ENCODE data around the gene DDX41. TPM values are rescaled to one million over a fixed set of nuclear protein-coding genes. Genes with fewer than 3 reads are reported as not detected.

DDX41 gene
- total and polyA plus RNA-seq, 2 donors (not counting 1 experiment from before 2014, with no cell fraction given), result 110 to 168 TPM

DNA sequence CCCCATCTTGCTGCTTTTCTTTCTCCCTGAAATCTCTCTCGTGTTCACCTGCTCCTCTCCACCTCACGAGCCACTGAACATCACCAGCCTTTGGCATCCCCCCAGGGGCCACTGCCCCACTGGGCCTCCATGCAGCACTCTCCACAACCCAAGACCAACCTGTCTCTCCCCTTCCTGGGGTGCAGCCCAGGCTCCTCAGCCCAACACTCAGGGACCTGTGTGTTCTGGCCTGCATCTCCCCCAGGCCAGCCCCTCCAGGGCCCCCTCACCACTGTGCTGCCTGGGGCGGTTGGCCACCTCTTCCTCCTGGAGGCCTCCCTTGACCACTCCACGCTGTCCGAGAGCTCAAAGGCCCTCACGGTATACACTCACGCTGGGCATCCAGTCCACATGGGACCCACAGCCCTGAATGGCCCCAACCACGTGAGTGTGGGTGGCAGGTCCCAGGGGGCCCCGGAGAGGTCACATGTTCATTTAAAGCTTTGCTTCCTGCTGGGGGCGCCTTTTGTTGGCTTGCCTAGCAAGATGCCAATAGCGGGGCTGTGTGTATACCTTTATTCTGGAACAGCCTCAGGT, 6.7 kb downstream of the DDX41 start:
- intact Hi-C loops (cut with micrococcal nuclease), result loop anchor here (1.0 to 5.0 kb wide), 6 partner anchors 13 to 208 kb away; partner anchors contain the start of genes GRK6, PDLIM7, PRELID1 and RAB24
- Histone ChIP-seq H3K27me3 (replicated peaks in 1 of 4; ENCODE audit: control extremely low read depth in 1 of 4, control insufficient read depth in 3 of 4, insufficient read depth in 4 of 4, low read length in 3 of 4) (no peaks in the 10 kb centered on the region), H3K36me3 (replicated peaks in 1 of 2; ENCODE audit: control extremely low read depth in 1 of 2, control insufficient read depth in 1 of 2, extremely low read depth in 1 of 2, insufficient read depth in 2 of 2, low read length in 1 of 2) (peaks cover 0 to 55% of the 10 kb centered on the region in 2 experiments), H2AFZ (ENCODE audit: insufficient read depth, low read depth, low read length, poor library complexity, severe bottlenecking) (peak overlapping the region; percentile 45), H3K9ac (ENCODE audit: low read length) (peak overlapping the region; percentile 86), H3K4me3 (ENCODE audit: control extremely low read depth in 1 of 5, extremely low read depth in 1 of 5, insufficient read depth in 1 of 5, low read depth in 2 of 5, low read length in 4 of 5) (peak overlapping the region; percentile 3 to 95 (median 75)), H3K27ac (ENCODE audit: low read length in 2 of 2) (peak overlapping the region; percentile 91 to 96), H3K4me1 (ENCODE audit: control insufficient read depth in 2 of 2, insufficient read depth in 2 of 2, low read length in 2 of 2) (peaks cover 38 to 52% of the 10 kb centered on the region in 2 donors), H3K79me2 (ENCODE audit: control insufficient read depth, insufficient read depth, low read length) (peaks cover 61% of the 10 kb centered on the region), H3K9me3 (ENCODE audit: control extremely low read depth in 1 of 3, control insufficient read depth in 2 of 3, insufficient read depth in 1 of 3, low read length in 2 of 3) (no peaks in the 10 kb centered on the region), H4K20me1 (ENCODE audit: control insufficient read depth, insufficient read depth, low read length, poor library complexity, severe bottlenecking) (peaks cover 26% of the 10 kb centered on the region), H3K4me2 (replicated peaks; ENCODE audit: low read depth, low read length, poor library complexity, severe bottlenecking) (peak overlapping the region; percentile 97)
- CTCF ChIA-PET, result interaction anchor here (0.9 to 5.5 kb wide), 10 partner anchors 10 to 158 kb away, joined by 3 to 70 read pairs (median 6); partner anchors contain the start of genes LMAN2, PDLIM7 and TMED9
- TF ChIP-seq EZH2 (IDR thresholded peaks at IDR 0.05; ENCODE audit: borderline replicate concordance, insufficient read depth, low read depth, low read length, poor library complexity, severe bottlenecking), result no peak
- TF ChIP-seq, protein P1, sequence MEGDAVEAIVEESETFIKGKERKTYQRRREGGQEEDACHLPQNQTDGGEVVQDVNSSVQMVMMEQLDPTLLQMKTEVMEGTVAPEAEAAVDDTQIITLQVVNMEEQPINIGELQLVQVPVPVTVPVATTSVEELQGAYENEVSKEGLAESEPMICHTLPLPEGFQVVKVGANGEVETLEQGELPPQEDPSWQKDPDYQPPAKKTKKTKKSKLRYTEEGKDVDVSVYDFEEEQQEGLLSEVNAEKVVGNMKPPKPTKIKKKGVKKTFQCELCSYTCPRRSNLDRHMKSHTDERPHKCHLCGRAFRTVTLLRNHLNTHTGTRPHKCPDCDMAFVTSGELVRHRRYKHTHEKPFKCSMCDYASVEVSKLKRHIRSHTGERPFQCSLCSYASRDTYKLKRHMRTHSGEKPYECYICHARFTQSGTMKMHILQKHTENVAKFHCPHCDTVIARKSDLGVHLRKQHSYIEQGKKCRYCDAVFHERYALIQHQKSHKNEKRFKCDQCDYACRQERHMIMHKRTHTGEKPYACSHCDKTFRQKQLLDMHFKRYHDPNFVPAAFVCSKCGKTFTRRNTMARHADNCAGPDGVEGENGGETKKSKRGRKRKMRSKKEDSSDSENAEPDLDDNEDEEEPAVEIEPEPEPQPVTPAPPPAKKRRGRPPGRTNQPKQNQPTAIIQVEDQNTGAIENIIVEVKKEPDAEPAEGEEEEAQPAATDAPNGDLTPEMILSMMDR (IDR thresholded peaks at IDR 0.05), result no peak
- H3K9me3 Mint-ChIP-seq (ENCODE audit: insufficient read depth), result no peaks in the 10 kb centered on the region
- H3K4me1 Mint-ChIP-seq, result peaks cover 55% of the 10 kb centered on the region
- peak overlapping the region; percentile 94 for H3K4me3 Mint-ChIP-seq
- 9% methylated on average over 11 of the region's 11 CpGs for WGBS (ENCODE audit: insufficient coverage)
- DNase-seq (peak; percentile 85), ATAC-seq (ENCODE audit: low read depth) (peak; percentile 39)
- POLR2A ChIA-PET, result interaction anchor here (0.9 to 4.1 kb wide), 9 partner anchors 9 to 610 kb away, joined by 3 to 19 read pairs (median 6); partner anchors contain the start of genes GRK6 and PDLIM7
- H3K27me3 Mint-ChIP-seq, result no peaks in the 10 kb centered on the region
- H3K27ac Mint-ChIP-seq, result peak overlapping the region; percentile 98

Measured in B cell (primary cell).